LNCAP (cell line): Measurements from ENCODE around the gene AKT2.

ENCODE experiments used
- TF ChIP-seq, protein P1 (sequence below): fragments of 450-650 bp; IDR thresholded peaks from 2 replicates; pipeline ENCODE4 v1.5.1; 2017; ENCODE audit warnings: mild to moderate bottlenecking

The AKT2 gene

GRCh38 chr19:40229484-40229883 lies 55.7 kb downstream of the AKT2 start:
- TF ChIP-seq, protein P1, sequence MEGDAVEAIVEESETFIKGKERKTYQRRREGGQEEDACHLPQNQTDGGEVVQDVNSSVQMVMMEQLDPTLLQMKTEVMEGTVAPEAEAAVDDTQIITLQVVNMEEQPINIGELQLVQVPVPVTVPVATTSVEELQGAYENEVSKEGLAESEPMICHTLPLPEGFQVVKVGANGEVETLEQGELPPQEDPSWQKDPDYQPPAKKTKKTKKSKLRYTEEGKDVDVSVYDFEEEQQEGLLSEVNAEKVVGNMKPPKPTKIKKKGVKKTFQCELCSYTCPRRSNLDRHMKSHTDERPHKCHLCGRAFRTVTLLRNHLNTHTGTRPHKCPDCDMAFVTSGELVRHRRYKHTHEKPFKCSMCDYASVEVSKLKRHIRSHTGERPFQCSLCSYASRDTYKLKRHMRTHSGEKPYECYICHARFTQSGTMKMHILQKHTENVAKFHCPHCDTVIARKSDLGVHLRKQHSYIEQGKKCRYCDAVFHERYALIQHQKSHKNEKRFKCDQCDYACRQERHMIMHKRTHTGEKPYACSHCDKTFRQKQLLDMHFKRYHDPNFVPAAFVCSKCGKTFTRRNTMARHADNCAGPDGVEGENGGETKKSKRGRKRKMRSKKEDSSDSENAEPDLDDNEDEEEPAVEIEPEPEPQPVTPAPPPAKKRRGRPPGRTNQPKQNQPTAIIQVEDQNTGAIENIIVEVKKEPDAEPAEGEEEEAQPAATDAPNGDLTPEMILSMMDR: no peak

DNA sequence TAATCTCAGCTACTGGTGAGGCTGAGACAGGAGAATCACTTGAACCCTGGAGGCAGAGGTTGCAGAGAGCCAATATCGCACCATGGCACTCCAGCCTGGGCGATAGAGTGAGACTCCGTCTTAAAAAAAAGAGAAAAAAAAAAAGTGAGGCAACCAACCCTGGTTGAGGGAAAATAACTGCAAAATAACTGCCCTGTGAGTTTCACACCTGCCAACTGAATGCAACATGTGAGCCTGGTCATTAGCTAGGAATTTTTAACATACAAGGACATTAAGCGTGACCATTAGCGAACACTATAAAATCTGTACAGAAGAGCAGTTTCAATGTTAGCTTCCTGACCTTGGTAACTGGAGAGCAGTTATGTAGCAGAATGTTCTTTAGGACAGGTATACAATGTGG lies 56.3 kb downstream of the AKT2 start:
- TF ChIP-seq, protein P1: no peak

GRCh38 chr19:40228346-40228745 lies 56.8 kb downstream of the AKT2 start:
- TF ChIP-seq, protein P1: no peak

- TF ChIP-seq, protein P1: no peak
These were observed 59.5 kb downstream of the AKT2 start for GRCh38 chr19:40225440-40226305.

DNA sequence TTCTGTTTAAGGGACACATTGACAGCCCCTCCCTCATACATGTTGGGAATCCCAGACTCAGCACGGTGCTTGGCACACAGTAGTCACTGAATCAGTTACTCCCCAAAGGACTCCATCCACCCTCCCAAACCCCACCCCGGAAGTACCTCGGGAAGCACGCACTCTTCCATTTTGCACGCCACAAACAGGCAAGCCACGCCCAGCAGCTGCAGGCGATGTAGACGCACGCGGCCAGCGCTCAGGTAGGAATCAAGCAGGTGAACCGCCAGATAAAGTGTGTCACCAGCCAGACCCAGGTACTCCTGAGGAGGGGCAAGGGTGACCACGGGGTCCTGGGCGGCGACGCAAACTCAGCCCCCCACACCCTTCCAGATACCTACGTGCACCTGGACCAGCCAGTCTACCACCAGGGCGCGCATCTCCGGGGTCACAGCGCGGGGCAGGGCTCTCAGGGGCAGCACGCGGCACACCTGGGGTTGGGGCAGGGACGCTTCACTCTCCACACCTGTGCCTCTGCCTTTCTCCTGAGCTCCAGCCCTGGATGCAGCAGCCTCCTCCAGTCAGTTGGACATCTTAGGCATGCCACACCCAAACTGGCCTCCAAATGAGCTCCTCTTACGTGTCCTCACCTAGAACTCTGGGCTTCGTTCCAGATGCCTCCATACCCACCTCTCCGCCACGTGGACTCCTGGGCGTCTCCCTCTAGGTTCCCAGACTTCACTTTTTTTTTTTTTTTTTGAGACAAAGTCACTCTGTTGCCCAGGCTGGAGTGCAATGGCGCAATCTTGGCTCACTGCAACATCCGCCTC lies 60.6 kb downstream of the AKT2 start:
- TF ChIP-seq, protein P1: no peak

DNA sequence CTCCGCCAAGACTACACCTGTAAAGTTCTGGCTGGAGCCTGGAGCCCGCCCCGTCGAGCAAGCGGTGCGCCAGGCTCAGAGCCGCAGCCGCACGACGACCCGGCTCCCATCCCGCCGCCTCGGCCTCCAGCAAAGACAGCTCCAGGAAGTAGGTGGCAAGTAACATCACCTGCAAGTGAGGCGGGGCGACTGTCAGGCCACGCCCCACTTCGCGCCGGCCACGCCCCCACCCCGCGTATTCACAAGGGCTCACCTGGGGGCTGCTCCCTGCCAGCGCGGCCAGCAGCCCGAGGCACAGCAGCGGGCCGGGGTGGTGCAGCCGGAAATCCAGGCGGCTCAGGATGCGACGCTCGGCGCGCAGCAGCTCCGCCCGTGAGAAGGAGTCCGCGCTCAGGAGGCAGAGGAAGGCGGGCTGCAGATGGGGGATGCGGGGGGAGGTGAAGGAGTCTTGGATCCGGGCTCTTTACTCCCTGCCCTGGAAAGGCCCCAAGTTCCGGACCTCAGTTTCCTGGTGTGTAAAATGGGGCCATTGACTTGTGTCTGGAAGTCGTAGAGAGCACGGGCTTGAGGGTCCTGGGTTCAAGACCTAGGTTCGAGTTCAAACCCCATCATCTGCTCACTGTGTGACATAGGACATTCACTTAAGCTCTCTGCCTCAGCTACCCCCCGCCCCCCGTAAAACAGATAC lies 61.9 kb downstream of the AKT2 start:
- TF ChIP-seq, protein P1: no peak

DNA sequence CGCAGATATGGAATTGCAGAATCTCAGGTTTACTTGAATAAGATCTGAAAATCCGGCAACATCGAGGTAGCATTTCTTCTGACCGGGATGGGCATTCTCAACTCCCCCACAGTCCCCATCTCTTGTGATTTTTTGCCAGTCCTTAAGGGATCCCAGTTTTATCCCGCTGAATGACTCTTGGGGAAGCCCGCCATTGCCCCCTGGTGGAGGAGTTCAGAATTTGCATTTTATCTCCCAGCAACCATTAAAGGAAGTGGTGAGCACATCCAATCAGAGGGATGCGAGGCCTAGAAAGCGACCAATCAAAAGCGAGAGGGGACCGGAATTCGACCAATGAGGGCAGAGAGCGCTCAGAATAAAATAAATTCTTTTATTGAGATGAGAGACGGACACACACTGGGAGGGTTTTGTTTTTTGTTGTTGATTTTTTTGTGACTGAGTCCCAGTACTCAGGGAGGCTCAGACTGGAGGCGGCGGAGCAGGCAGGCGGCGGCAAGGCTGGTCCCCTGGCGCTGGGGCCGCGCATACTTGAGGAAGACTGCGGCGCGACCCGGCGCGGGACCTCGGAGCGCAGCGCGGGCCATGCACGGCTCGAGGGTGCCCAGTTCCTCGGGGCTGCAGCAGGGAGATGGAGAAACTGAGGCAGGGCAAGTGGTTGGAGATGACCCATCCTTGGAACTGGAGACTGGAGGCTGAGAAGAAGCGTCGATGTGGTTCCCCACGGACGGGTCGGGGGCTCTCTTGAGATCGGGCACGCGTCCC lies 63.1 kb downstream of the AKT2 start:
- TF ChIP-seq, protein P1: peak; percentile 83
